Measurements from ENCODE around the gene AJUBA. TPM values are rescaled to one million over a fixed set of nuclear protein-coding genes. Genes with fewer than 3 reads are reported as not detected.

Gene AJUBA
- total RNA-seq, 1 donor from 2014 or later, result 37.8 TPM

GRCh38 chr14:23023795-23024152 is 41.4 kb upstream of the AJUBA start:
- ATAC-seq (no peak), DNase-seq (no peak)
- H3K4me3 ChIP-seq, result no peak overlapping the region
- intact Hi-C loops (cut with DNase I), result no loop called here
- peaks cover 7% of the 10 kb centered on the region for H3K4me1 ChIP-seq
- no peak overlapping the region for H3K27ac ChIP-seq
- H3K36me3 ChIP-seq, result peaks cover 30% of the 10 kb centered on the region
- no peak for TF ChIP-seq CTCF (IDR thresholded peaks at IDR 0.05)
- no peaks in the 10 kb centered on the region for H3K9me3 ChIP-seq
- H3K27me3 ChIP-seq, result no peaks in the 10 kb centered on the region

- no peaks in the 10 kb centered on the region for H3K27me3 ChIP-seq
- H3K9me3 ChIP-seq, result no peaks in the 10 kb centered on the region
- no peak for TF ChIP-seq CTCF (IDR thresholded peaks at IDR 0.05)
- DNase-seq (no peak), ATAC-seq (no peak)
- peaks cover 1% of the 10 kb centered on the region for H3K4me1 ChIP-seq
- H3K4me3 ChIP-seq, result no peak overlapping the region
- peaks cover 25% of the 10 kb centered on the region for H3K36me3 ChIP-seq
- intact Hi-C loops (cut with DNase I), result no loop called here
- no peak overlapping the region for H3K27ac ChIP-seq
These were observed 40.9 kb upstream of the AJUBA start for GRCh38 chr14:23023022-23023794.

- no peak overlapping the region for H3K4me3 ChIP-seq
- no peaks in the 10 kb centered on the region for H3K9me3 ChIP-seq
- H3K36me3 ChIP-seq, result peaks cover 15% of the 10 kb centered on the region
- no peak for TF ChIP-seq CTCF (IDR thresholded peaks at IDR 0.05)
- no peak for ATAC-seq
- H3K4me1 ChIP-seq, result no peaks in the 10 kb centered on the region
- DNase-seq, result no peak
- intact Hi-C loops (cut with DNase I), result no loop called here
- H3K27ac ChIP-seq, result no peak overlapping the region
- H3K27me3 ChIP-seq, result no peaks in the 10 kb centered on the region
These were observed 39.6 kb upstream of the AJUBA start for GRCh38 chr14:23021889-23022442.

GRCh38 chr14:23021434-23021833 is 39.1 kb upstream of the AJUBA start:
- DNase-seq, result no peak
- no peak overlapping the region for H3K27ac ChIP-seq
- H3K27me3 ChIP-seq, result no peaks in the 10 kb centered on the region
- intact Hi-C loops (cut with DNase I), result no loop called here
- no peak for TF ChIP-seq CTCF (IDR thresholded peaks at IDR 0.05)
- H3K4me1 ChIP-seq, result no peaks in the 10 kb centered on the region
- no peak for ATAC-seq
- H3K9me3 ChIP-seq, result no peaks in the 10 kb centered on the region
- peaks cover 15% of the 10 kb centered on the region for H3K36me3 ChIP-seq
- no peak overlapping the region for H3K4me3 ChIP-seq

DNA sequence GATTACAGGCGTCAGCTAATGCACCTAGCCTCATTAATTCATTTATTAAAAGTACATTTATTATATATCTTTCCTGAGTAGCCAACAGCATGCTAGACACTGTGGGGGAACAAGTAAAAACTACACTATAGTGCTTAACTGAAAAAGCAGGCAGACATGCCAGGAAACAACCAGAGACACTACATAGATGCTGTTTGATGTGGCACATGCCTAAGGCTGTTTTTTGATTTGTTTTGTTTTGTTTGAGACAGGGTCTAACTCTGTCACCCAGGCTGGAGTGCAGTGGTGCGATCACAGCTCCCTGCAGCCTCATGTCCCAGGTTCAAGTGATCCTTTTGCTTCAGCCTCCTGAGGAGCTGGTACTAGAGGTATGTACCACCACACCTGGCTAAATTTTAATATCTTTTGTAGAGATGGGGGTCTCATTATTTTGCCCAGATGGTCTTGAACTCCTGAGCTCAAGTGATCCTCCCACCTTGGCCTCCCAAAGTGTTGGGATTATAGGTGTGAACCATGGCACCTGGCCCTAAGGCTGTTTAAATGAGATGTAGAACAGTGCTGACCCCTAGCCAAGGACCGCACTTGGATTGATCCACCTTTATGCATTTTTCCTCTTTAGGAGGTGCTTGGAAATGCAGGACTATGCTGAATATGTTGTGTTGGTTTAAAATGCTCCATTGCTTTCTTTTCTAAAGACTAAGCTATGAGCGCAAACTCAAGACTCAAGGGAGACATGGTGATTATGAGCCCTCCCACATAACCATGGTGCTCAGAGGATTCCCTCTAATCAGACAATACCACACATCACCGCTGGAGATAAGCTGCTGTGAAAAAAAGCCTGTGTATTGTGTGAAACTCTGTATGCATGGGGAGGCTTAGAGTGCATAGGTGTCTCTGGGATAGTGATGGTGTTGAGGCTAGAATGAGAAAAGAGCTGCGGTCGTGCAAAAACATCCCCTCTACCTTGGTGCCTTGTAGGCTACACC is 38.1 kb upstream of the AJUBA start:
- no peak overlapping the region for H3K27ac ChIP-seq
- peaks cover 5% of the 10 kb centered on the region for H3K36me3 ChIP-seq
- no peaks in the 10 kb centered on the region for H3K27me3 ChIP-seq
- H3K4me3 ChIP-seq, result no peak overlapping the region
- ATAC-seq (no peak), DNase-seq (no peak)
- no peak for TF ChIP-seq CTCF (IDR thresholded peaks at IDR 0.05)
- H3K4me1 ChIP-seq, result no peaks in the 10 kb centered on the region
- H3K9me3 ChIP-seq, result no peaks in the 10 kb centered on the region
- intact Hi-C loops (cut with DNase I), result no loop called here
